Tibial nerve (tissue), 4 donors: ENCODE results near the gene PHLPP2.

Source experiments
- CTCF ChIP-seq, 5 experiments: fragments of 200-600 bp in 3 of 5; fragments of 450-650 bp in 2 of 5; sonication (generic) in 3 of 5; IDR thresholded peaks; one replicate each; pipeline ENCODE4 v1.5.1; 2016 to 2019; ENCODE audit warnings: antibody characterized with exemption in 5 of 5, mild to moderate bottlenecking in 3 of 5, moderate library complexity in 2 of 5
- EP300 ChIP-seq, 2 donors: sonication (generic); formaldehyde crosslinking; IDR thresholded peaks; one replicate each; pipeline ENCODE4 v1.6.1; 2017; ENCODE audit warnings: antibody characterized with exemption in 2 of 2, mild to moderate bottlenecking in 1 of 2

- TF ChIP-seq CTCF (IDR thresholded peaks at IDR 0.05) (no peak), EP300 (IDR thresholded peaks at IDR 0.05) (no peak)
These were observed 54.0 kb downstream of the PHLPP2 start for GRCh38 chr16:71670537-71670936.
